ENCODE results near the gene TARS2. TPM values are rescaled to one million over a fixed set of nuclear protein-coding genes. Genes with fewer than 3 reads are reported as not detected.

Gene TARS2
- total and polyA plus RNA-seq, 2 donors from 2014 or later: 20.4 to 25.6 TPM

GRCh38 chr1:150525348-150525747 lies 38.1 kb downstream of the TARS2 start:
- intact Hi-C loops (cut with DNase I): no loop called here
- no peaks in the 10 kb centered on the region for H3K27me3 ChIP-seq (ENCODE audit: control insufficient read depth, insufficient read depth, low read length)
- FAIRE-seq (no peak), DNase-seq (no peak)
- no peak overlapping the region for H3K4me3 ChIP-seq (ENCODE audit: low read length in 3 of 3)
- H3K27ac ChIP-seq (ENCODE audit: low read depth in 2 of 2, low read length in 2 of 2): no peak overlapping the region
- no peak overlapping the region for H3K9ac ChIP-seq (ENCODE audit: low read length in 3 of 3)
- no peaks in the 10 kb centered on the region for H3K4me1 ChIP-seq (ENCODE audit: control insufficient read depth in 2 of 3, insufficient read depth in 2 of 3, low read depth in 1 of 3, low read length in 3 of 3)
- TF ChIP-seq CTCF (IDR thresholded peaks at IDR 0.05; ENCODE audit: borderline replicate concordance, extremely low read depth, insufficient read depth): no peak
- no peaks in the 10 kb centered on the region for H3K36me3 ChIP-seq (ENCODE audit: control insufficient read depth in 2 of 3, insufficient read depth in 3 of 3, low read length in 3 of 3)
- H3K9me3 ChIP-seq (ENCODE audit: control insufficient read depth in 2 of 3, insufficient read depth in 1 of 3, low read length in 3 of 3): no peaks in the 10 kb centered on the region

- H3K27me3 ChIP-seq (ENCODE audit: control insufficient read depth, insufficient read depth, low read length): no peaks in the 10 kb centered on the region
- no peak overlapping the region for H3K27ac ChIP-seq (ENCODE audit: low read depth in 2 of 2, low read length in 2 of 2)
- FAIRE-seq (no peak), DNase-seq (no peak)
- no peak overlapping the region for H3K4me3 ChIP-seq (ENCODE audit: low read length in 3 of 3)
- no peak for TF ChIP-seq CTCF (IDR thresholded peaks at IDR 0.05; ENCODE audit: borderline replicate concordance, extremely low read depth, insufficient read depth)
- H3K9me3 ChIP-seq (ENCODE audit: control insufficient read depth in 2 of 3, insufficient read depth in 1 of 3, low read length in 3 of 3): no peaks in the 10 kb centered on the region
- H3K4me1 ChIP-seq (ENCODE audit: control insufficient read depth in 2 of 3, insufficient read depth in 2 of 3, low read depth in 1 of 3, low read length in 3 of 3): no peaks in the 10 kb centered on the region
- no peaks in the 10 kb centered on the region for H3K36me3 ChIP-seq (ENCODE audit: control insufficient read depth in 2 of 3, insufficient read depth in 3 of 3, low read length in 3 of 3)
- intact Hi-C loops (cut with DNase I): no loop called here
- H3K9ac ChIP-seq (ENCODE audit: low read length in 3 of 3): no peak overlapping the region
These were observed 41.0 kb downstream of the TARS2 start for GRCh38 chr1:150528196-150528595.

GRCh38 chr1:150529017-150529416 lies 41.8 kb downstream of the TARS2 start:
- Histone ChIP-seq H3K36me3 (ENCODE audit: control insufficient read depth in 2 of 3, insufficient read depth in 3 of 3, low read length in 3 of 3) (no peaks in the 10 kb centered on the region), H3K4me3 (ENCODE audit: low read length in 3 of 3) (no peak overlapping the region), H3K4me1 (ENCODE audit: control insufficient read depth in 2 of 3, insufficient read depth in 2 of 3, low read depth in 1 of 3, low read length in 3 of 3) (no peaks in the 10 kb centered on the region), H3K9me3 (ENCODE audit: control insufficient read depth in 2 of 3, insufficient read depth in 1 of 3, low read length in 3 of 3) (no peaks in the 10 kb centered on the region), H3K9ac (ENCODE audit: low read length in 3 of 3) (no peak overlapping the region), H3K27ac (ENCODE audit: low read depth in 2 of 2, low read length in 2 of 2) (no peak overlapping the region), H3K27me3 (ENCODE audit: control insufficient read depth, insufficient read depth, low read length) (no peaks in the 10 kb centered on the region)
- DNase-seq (peak in 1 of 5 donors; percentile 36), FAIRE-seq (no peak)
- no peak for TF ChIP-seq CTCF (IDR thresholded peaks at IDR 0.05; ENCODE audit: borderline replicate concordance, extremely low read depth, insufficient read depth)
- intact Hi-C loops (cut with DNase I): no loop called here

- intact Hi-C loops (cut with DNase I): loop anchor here (10.0 kb wide), 1 partner anchor 66 kb away; no protein-coding TSS in a partner anchor
- no peaks in the 10 kb centered on the region for H3K9me3 ChIP-seq (ENCODE audit: control insufficient read depth in 2 of 3, insufficient read depth in 1 of 3, low read length in 3 of 3)
- no peak for TF ChIP-seq CTCF (IDR thresholded peaks at IDR 0.05; ENCODE audit: borderline replicate concordance, extremely low read depth, insufficient read depth)
- H3K4me1 ChIP-seq (ENCODE audit: control insufficient read depth in 2 of 3, insufficient read depth in 2 of 3, low read depth in 1 of 3, low read length in 3 of 3): no peaks in the 10 kb centered on the region
- no peak overlapping the region for H3K27ac ChIP-seq (ENCODE audit: low read depth in 2 of 2, low read length in 2 of 2)
- FAIRE-seq (no peak), DNase-seq (no peak)
- H3K36me3 ChIP-seq (ENCODE audit: control insufficient read depth in 2 of 3, insufficient read depth in 3 of 3, low read length in 3 of 3): no peaks in the 10 kb centered on the region
- H3K27me3 ChIP-seq (ENCODE audit: control insufficient read depth, insufficient read depth, low read length): no peaks in the 10 kb centered on the region
- H3K4me3 ChIP-seq (ENCODE audit: low read length in 3 of 3): no peak overlapping the region
- H3K9ac ChIP-seq (ENCODE audit: low read length in 3 of 3): no peak overlapping the region
These were observed 43.4 kb downstream of the TARS2 start for GRCh38 chr1:150530491-150531159.

Measured in kidney (tissue), 14 donors.